ENCODE results near the gene MATR3. TPM values are rescaled to one million over a fixed set of nuclear protein-coding genes. Genes with fewer than 3 reads are reported as not detected.
A peak's percentile ranks its signal among the peaks of the same experiment; 100 is the strongest.
"Not testable (repeated sequence)": the region's sequence is repeated elsewhere in the genome, so short reads cannot be mapped to it uniquely, and the experiment has no call there.

Gene MATR3
- total RNA-seq: 259 TPM

- DNase-seq (ENCODE audit: low spot score): peak; percentile 97
Observed at GRCh38 chr5:139293507-139294373, at the start of gene MATR3. MATR3 (plus strand) TSS chr5:139293740; CDS start chr5:139307416, 13,676 bp downstream.

GRCh38 chr5:139245637-139246339 is 47.8 kb upstream of the MATR3 start:
- no peak for DNase-seq (ENCODE audit: low spot score)

- DNase-seq (ENCODE audit: low spot score): no peak
Observed at GRCh38 chr5:139246394-139246793, 47.1 kb upstream of the MATR3 start.

- no peak for DNase-seq (ENCODE audit: low spot score)
Observed at GRCh38 chr5:139248826-139249453, 44.6 kb upstream of the MATR3 start.

GRCh38 chr5:139251281-139251687 is 42.3 kb upstream of the MATR3 start:
- no peak for DNase-seq (ENCODE audit: low spot score)

- no peak for DNase-seq (ENCODE audit: low spot score)
Observed at GRCh38 chr5:139251695-139252288, 41.7 kb upstream of the MATR3 start.

GRCh38 chr5:139253115-139253514 is 40.4 kb upstream of the MATR3 start:
- DNase-seq (ENCODE audit: low spot score): no peak

GRCh38 chr5:139256820-139257219 is 36.7 kb upstream of the MATR3 start:
- DNase-seq (ENCODE audit: low spot score): no peak

GRCh38 chr5:139262059-139262741 is 31.3 kb upstream of the MATR3 start:
- no peak for DNase-seq (ENCODE audit: low spot score)

- peak; percentile 89 for DNase-seq (ENCODE audit: low spot score)
Observed at GRCh38 chr5:139262742-139263445, 30.6 kb upstream of the MATR3 start.

- no peak for DNase-seq (ENCODE audit: low spot score)
Observed at GRCh38 chr5:139263536-139263935, 30.0 kb upstream of the MATR3 start.

GRCh38 chr5:139263946-139264345 is 29.6 kb upstream of the MATR3 start:
- DNase-seq (ENCODE audit: low spot score): no peak

- no peak for DNase-seq (ENCODE audit: low spot score)
Observed at GRCh38 chr5:139265001-139265400, 28.5 kb upstream of the MATR3 start.

GRCh38 chr5:139266236-139266635 is 27.3 kb upstream of the MATR3 start:
- no peak for DNase-seq (ENCODE audit: low spot score)

GRCh38 chr5:139267481-139267880 is 26.1 kb upstream of the MATR3 start:
- no peak for DNase-seq (ENCODE audit: low spot score)

- no peak for DNase-seq (ENCODE audit: low spot score)
Observed at GRCh38 chr5:139268364-139269202, 25.0 kb upstream of the MATR3 start.

- not testable (repeated sequence) for DNase-seq (ENCODE audit: low spot score)
Observed at GRCh38 chr5:139270718-139271117, 22.8 kb upstream of the MATR3 start.

GRCh38 chr5:139271201-139272027 is 22.1 kb upstream of the MATR3 start:
- DNase-seq (ENCODE audit: low spot score): no peak
